SU-DHL-6 (cell line): ENCODE results near the gene YPEL4.

Experiments used
- H2AFZ ChIP-seq: fragments of 200-600 bp; sonication (generic); 2 replicates; pipeline ENCODE4 v1.6.1; 2014; ENCODE audit warnings: low read depth, mild to moderate bottlenecking, moderate library complexity, mixed read lengths, antibody characterized with exemption, low read length; ENCODE audit not compliant: severe bottlenecking
- H3F3A ChIP-seq: fragments of 200-600 bp; shearing (Covaris generic); 2 replicates; pipeline ENCODE4 v1.6.0; 2016; ENCODE audit warnings: antibody characterized with exemption, mild to moderate bottlenecking; ENCODE audit not compliant: insufficient read depth
- H3K27ac ChIP-seq: fragments of 200-600 bp; sonication (generic); 2 replicates; pipeline ENCODE4 v1.5.1; 2016; ENCODE audit warnings: low read depth, mild to moderate bottlenecking, low read length, moderate library complexity, mixed read lengths
- H3K27me3 ChIP-seq: fragments of 200-600 bp; sonication (generic), shearing (Covaris generic); 2 replicates; pipeline ENCODE4 v1.6.0; 2014; ENCODE audit warnings: mild to moderate bottlenecking, low read length
- H3K36me3 ChIP-seq: fragments of 200-600 bp; sonication (generic); 2 replicates; pipeline ENCODE4 v1.6.1; 2014; ENCODE audit warnings: mild to moderate bottlenecking, low read length, mixed read lengths
- H3K4me2 ChIP-seq: fragments of 300-600, 200-600 bp; shearing (Covaris generic), sonication (generic); 2 replicates; pipeline ENCODE4 v1.6.0; 2014; ENCODE audit warnings: low read length, low read depth, mild to moderate bottlenecking; ENCODE audit not compliant: poor library complexity, severe bottlenecking
- H3K4me3 ChIP-seq: fragments of 200-600 bp; sonication (generic); 2 replicates; pipeline ENCODE4 v1.5.1; 2014; ENCODE audit warnings: antibody characterized with exemption, low read length, mild to moderate bottlenecking, mixed read lengths; ENCODE audit not compliant: insufficient read depth, poor library complexity, severe bottlenecking
- H3K79me2 ChIP-seq: fragments of 200-600 bp; sonication (generic); 2 replicates; pipeline ENCODE4 v1.6.1; 2014; ENCODE audit warnings: mild to moderate bottlenecking, low read length, moderate library complexity; ENCODE audit not compliant: insufficient read depth
- H3K9ac ChIP-seq: fragments of 200-600 bp; sonication (generic); 2 replicates; pipeline ENCODE4 v1.7.0; 2014; ENCODE audit warnings: mild to moderate bottlenecking, low read length
- H3K9me2 ChIP-seq: fragments of 200-600 bp; sonication (generic); replicated peaks from 2 replicates; pipeline ENCODE4 v1.6.1; 2014; ENCODE audit warnings: low read length; ENCODE audit not compliant: insufficient read depth
- H3K9me3 ChIP-seq: fragments of 200-600 bp; sonication (generic); 2 replicates; pipeline ENCODE4 v1.6.1; 2014; ENCODE audit warnings: low read length, mixed read lengths; ENCODE audit not compliant: insufficient read depth
- H4K20me1 ChIP-seq: fragments of 200-600 bp; sonication (generic); 2 replicates; pipeline ENCODE4 v1.6.1; 2014; ENCODE audit warnings: low read depth, mild to moderate bottlenecking, antibody characterized with exemption, low read length, moderate library complexity, mixed read lengths
- CTCF ChIP-seq: fragments of 200-600 bp; sonication (generic); IDR thresholded peaks from one replicate; pipeline ENCODE4 v1.5.1; 2017; ENCODE audit warnings: antibody characterized with exemption, mild to moderate bottlenecking, low read length, moderate library complexity; ENCODE audit not compliant: insufficient read depth, poor library complexity, severe bottlenecking
- EZH2phosphoT487 ChIP-seq: fragments of 200-600 bp; sonication (generic), shearing (Covaris generic); conservative IDR thresholded peaks from 2 replicates; pipeline ENCODE4 v1.6.1; 2018; ENCODE audit warnings: mild to moderate bottlenecking, antibody characterized with exemption, low read length, moderate library complexity, mixed read lengths

Gene YPEL4

DNA sequence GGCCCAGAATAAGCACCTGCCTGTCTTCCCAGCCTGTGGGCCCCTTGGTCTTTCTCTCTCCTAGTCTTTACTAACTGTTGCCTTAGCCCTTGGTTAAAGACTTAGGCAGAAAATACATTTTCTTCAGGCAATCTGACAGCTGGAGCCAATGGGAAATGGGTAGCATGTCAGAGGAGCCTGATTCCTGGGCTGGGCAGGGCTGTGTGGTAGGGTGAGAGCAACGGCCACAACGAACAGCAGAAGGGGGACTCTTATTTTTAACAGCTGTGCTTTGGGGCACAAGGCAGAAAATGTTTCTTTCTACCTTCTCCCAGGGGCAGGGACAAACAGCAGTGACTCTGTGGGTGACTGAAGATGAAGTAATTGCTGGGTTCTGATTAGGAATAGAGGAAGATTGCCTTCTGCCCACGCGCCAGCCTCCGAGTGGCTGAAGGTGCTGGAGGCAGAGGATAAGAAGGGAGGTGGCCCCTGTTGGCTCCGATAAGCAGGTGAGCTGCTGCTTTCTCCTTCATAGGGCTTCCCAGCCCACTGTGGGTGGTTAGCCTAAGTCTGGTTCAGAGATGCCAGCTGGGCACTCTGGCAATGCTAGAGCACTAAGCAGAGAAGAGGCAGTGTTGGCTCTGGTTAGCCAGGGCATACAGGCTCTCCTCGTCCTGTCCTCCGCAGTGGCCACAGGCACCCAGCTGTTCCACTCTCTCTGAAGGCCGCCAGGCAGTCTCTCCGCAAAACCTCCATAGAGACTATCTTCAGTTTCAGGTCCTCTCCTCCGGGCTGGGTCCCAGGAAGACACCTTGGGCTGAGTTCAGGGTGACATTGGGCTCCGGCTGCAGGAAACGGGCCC lies 1.5 kb downstream of the YPEL4 start:
- Histone ChIP-seq H3K9me2 (no peaks in the 10 kb centered on the region), H3K9ac (no peak overlapping the region), H2AFZ (no peak overlapping the region), H3K79me2 (no peaks in the 10 kb centered on the region), H3K36me3 (no peaks in the 10 kb centered on the region), H3K27ac (no peak overlapping the region), H3K4me3 (no peak overlapping the region), H3K4me2 (no peak overlapping the region), H3F3A (no peaks in the 10 kb centered on the region), H3K27me3 (no peaks in the 10 kb centered on the region), H4K20me1 (no peaks in the 10 kb centered on the region), H3K9me3 (no peaks in the 10 kb centered on the region)
- TF ChIP-seq EZH2phosphoT487 = no peak
- no peak for TF ChIP-seq CTCF

- H3K4me2 ChIP-seq = no peak overlapping the region
- no peak overlapping the region for H3K9ac ChIP-seq
- H3K4me3 ChIP-seq = no peak overlapping the region
- TF ChIP-seq EZH2phosphoT487 = no peak
- no peak for TF ChIP-seq CTCF
- H3K9me3 ChIP-seq = no peaks in the 10 kb centered on the region
- H3K27ac ChIP-seq = no peak overlapping the region
- no peaks in the 10 kb centered on the region for H3F3A ChIP-seq
- no peaks in the 10 kb centered on the region for H4K20me1 ChIP-seq
- H3K9me2 ChIP-seq = no peaks in the 10 kb centered on the region
- H3K27me3 ChIP-seq = no peaks in the 10 kb centered on the region
- H3K36me3 ChIP-seq = no peaks in the 10 kb centered on the region
- no peaks in the 10 kb centered on the region for H3K79me2 ChIP-seq
- H2AFZ ChIP-seq = no peak overlapping the region
Observed at GRCh38 chr11:57647372-57647771, 2.3 kb downstream of the YPEL4 start.

DNA sequence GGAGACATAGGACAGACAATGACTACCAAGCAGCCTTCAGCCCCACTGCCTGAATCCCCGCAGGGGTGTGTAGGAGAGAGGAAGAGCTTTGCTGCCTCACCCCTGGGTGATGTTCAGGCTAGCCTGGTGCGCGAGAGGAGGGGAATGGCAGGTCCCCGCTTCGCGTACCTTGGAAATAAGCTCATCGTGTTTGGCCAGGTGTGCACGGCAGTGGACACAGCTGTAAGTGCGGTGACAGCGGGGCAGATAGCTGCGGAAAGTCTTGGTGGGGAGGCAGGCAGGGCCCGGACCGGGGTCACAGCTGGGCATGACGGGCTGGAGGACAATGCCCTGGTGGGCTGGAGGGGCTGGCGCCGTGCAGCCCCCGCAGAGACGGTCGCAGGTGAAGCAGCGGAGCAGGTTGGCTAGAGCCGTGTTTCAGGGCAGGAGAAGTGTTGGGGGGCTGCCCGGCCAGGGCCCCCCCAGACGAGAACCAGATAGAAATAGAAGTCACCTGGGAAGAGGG lies 2.9 kb downstream of the YPEL4 start:
- H3K27me3 ChIP-seq = no peaks in the 10 kb centered on the region
- no peaks in the 10 kb centered on the region for H3K36me3 ChIP-seq
- no peaks in the 10 kb centered on the region for H3K9me3 ChIP-seq
- H3K9ac ChIP-seq = no peak overlapping the region
- no peak overlapping the region for H3K4me3 ChIP-seq
- H4K20me1 ChIP-seq = no peaks in the 10 kb centered on the region
- no peaks in the 10 kb centered on the region for H3K79me2 ChIP-seq
- TF ChIP-seq CTCF = no peak
- no peak for TF ChIP-seq EZH2phosphoT487
- H2AFZ ChIP-seq = no peak overlapping the region
- H3K4me2 ChIP-seq = no peak overlapping the region
- H3K27ac ChIP-seq = no peak overlapping the region
- H3F3A ChIP-seq = no peaks in the 10 kb centered on the region
- no peaks in the 10 kb centered on the region for H3K9me2 ChIP-seq
